Activated CD8-positive, alpha-beta memory T cell treated with anti-CD3 and anti-CD28 coated beads for 4 hours (primary cell): Measurements from ENCODE around the gene XXYLT1.

Experiments used
- DNase-seq, 2 donors: peaks; one replicate each; pipeline ENCODE4 v3.0.0-alpha.2; 2020; ENCODE audit warnings: low read depth in 2 of 2

Gene XXYLT1

GRCh38 chr3:195266428-195266827 lies 4.5 kb downstream of the XXYLT1 start:
- no peak for DNase-seq

GRCh38 chr3:195265363-195265976 lies 5.5 kb downstream of the XXYLT1 start:
- no peak for DNase-seq

GRCh38 chr3:195263925-195264600 lies 6.9 kb downstream of the XXYLT1 start:
- DNase-seq = no peak

- DNase-seq = no peak
Measured at GRCh38 chr3:195263193-195263924, 7.6 kb downstream of the XXYLT1 start.

- DNase-seq = no peak
Measured at GRCh38 chr3:195261925-195262324, 9.0 kb downstream of the XXYLT1 start.

- DNase-seq = no peak
Measured at GRCh38 chr3:195260280-195260905, 10.6 kb downstream of the XXYLT1 start.

- DNase-seq = peak; percentile 78 to 82
Measured at GRCh38 chr3:195259475-195260279, 11.3 kb downstream of the XXYLT1 start.

GRCh38 chr3:195259154-195259474 lies 11.8 kb downstream of the XXYLT1 start:
- no peak for DNase-seq

GRCh38 chr3:195258449-195259153 lies 12.4 kb downstream of the XXYLT1 start:
- DNase-seq = no peak

GRCh38 chr3:195257454-195258448 lies 13.2 kb downstream of the XXYLT1 start:
- no peak for DNase-seq

- no peak for DNase-seq
Measured at GRCh38 chr3:195256639-195257453, 14.1 kb downstream of the XXYLT1 start.

- DNase-seq = no peak
Measured at GRCh38 chr3:195255571-195256501, 15.1 kb downstream of the XXYLT1 start.

GRCh38 chr3:195255176-195255500 lies 15.8 kb downstream of the XXYLT1 start:
- DNase-seq = no peak

- no peak for DNase-seq
Measured at GRCh38 chr3:195254454-195255175, 16.3 kb downstream of the XXYLT1 start.

GRCh38 chr3:195253923-195254432 lies 17.0 kb downstream of the XXYLT1 start:
- no peak for DNase-seq

GRCh38 chr3:195251336-195252065 lies 19.5 kb downstream of the XXYLT1 start:
- no peak for DNase-seq
